Colonic mucosa (tissue), 4 donors: ENCODE data around the gene ZNF319. TPM values are rescaled to one million over a fixed set of nuclear protein-coding genes. Genes with fewer than 3 reads are reported as not detected.

Source experiments
- DNase-seq: peaks from one replicate; pipeline ENCODE4 v3.0.0-alpha.2; 2020
- H3K27ac ChIP-seq: fragments of 200-600 bp; one replicate; pipeline ENCODE4 v1.8.0; 2021
- H3K27me3 ChIP-seq: fragments of 200-600 bp; one replicate; pipeline ENCODE4 v1.8.0; 2021
- H3K36me3 ChIP-seq: fragments of 200-600 bp; one replicate; pipeline ENCODE4 v1.8.0; 2021
- H3K4me1 ChIP-seq: fragments of 200-600 bp; one replicate; pipeline ENCODE4 v1.8.0; 2021; ENCODE audit warnings: mild to moderate bottlenecking
- H3K4me3 ChIP-seq: fragments of 200-600 bp; one replicate; pipeline ENCODE4 v1.8.0; 2021
- H3K9ac ChIP-seq, 2 donors: one replicate each; pipeline ENCODE4 v1.7.0; 2013; ENCODE audit warnings: control low read depth in 2 of 2, low read depth in 2 of 2, low read length in 2 of 2
- H3K9me3 ChIP-seq: fragments of 200-600 bp; one replicate; pipeline ENCODE4 v1.8.0; 2021
- intact Hi-C: fragments of 100-400 bp; cut with DNase I; formaldehyde crosslinking; loops from one replicate; pipeline ENCODE4 v1.14.1; 2022
- total RNA-seq, 2 donors: library from RNA; stranded (reverse); fragmentation: NEBNext Ultra II Directional in 1 of 2; extraction: Animal tissue kit (Norgen Biotek cat#: 25700) in 1 of 2; gene quantifications; one replicate each; pipeline ENCODE4 v1.2.1, GENCODE V29; 2021
- TF ChIP-seq, protein P1 (sequence below): fragments of 200-600 bp; IDR thresholded peaks from one replicate; pipeline ENCODE4 v1.8.0; 2022; ENCODE audit warnings: antibody characterized with exemption, mild to moderate bottlenecking
- donor health status: healthy.
- donor health status: DM: no; HTN: no; CAD: no.
- donor health status: DM: no; HTN: no; CAD: no.

Gene ZNF319
- total RNA-seq, 2 donors from 2014 or later, result 3.5 to 5.3 TPM

DNA sequence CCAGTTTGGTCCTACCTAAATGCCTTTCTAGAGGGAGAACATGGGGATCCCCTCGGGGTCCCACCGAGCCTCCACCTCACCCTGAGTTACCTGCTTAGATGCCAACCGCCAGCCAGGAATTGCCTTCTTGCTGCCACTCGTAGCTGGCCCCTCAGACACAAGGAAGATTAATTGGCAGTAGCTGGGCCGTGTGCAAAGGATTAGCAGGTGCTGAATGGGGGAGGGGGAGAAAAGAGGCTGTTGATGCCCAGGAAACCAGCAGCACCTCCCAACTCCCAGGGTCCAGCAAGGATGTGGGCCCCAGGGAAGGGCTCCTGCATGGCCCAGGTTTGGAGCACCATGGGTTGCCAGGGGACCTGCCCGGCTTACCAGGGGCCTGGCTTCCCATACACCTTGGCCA lies 29.5 kb downstream of the ZNF319 start, which contains the start of gene CNGB1:
CNGB1 (minus strand) TSS at position 159 of the 400 bp plus-strand sequence. CDS start 3,842 bp downstream, outside the sequence.
- DNase-seq, result no peak
- Histone ChIP-seq H3K36me3 (no peaks in the 10 kb centered on the region), H3K27ac (no peak within 1 kb of the TSS), H3K9me3 (no peaks in the 10 kb centered on the region), H3K27me3 (no peaks in the 10 kb centered on the region), H3K4me1 (no peaks in the 10 kb centered on the region), H3K9ac (no peak within 1 kb of the TSS), H3K4me3 (no peak within 1 kb of the TSS)
- TF ChIP-seq, protein P1, sequence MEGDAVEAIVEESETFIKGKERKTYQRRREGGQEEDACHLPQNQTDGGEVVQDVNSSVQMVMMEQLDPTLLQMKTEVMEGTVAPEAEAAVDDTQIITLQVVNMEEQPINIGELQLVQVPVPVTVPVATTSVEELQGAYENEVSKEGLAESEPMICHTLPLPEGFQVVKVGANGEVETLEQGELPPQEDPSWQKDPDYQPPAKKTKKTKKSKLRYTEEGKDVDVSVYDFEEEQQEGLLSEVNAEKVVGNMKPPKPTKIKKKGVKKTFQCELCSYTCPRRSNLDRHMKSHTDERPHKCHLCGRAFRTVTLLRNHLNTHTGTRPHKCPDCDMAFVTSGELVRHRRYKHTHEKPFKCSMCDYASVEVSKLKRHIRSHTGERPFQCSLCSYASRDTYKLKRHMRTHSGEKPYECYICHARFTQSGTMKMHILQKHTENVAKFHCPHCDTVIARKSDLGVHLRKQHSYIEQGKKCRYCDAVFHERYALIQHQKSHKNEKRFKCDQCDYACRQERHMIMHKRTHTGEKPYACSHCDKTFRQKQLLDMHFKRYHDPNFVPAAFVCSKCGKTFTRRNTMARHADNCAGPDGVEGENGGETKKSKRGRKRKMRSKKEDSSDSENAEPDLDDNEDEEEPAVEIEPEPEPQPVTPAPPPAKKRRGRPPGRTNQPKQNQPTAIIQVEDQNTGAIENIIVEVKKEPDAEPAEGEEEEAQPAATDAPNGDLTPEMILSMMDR, result no peak
- intact Hi-C loops, result no loop called here

GRCh38 chr16:57970319-57970718 lies 30.2 kb downstream of the ZNF319 start:
- no peak for DNase-seq
- Histone ChIP-seq H3K4me1 (no peaks in the 10 kb centered on the region), H3K4me3 (no peak overlapping the region), H3K9ac (no peak overlapping the region), H3K27ac (no peak overlapping the region), H3K36me3 (no peaks in the 10 kb centered on the region), H3K9me3 (no peaks in the 10 kb centered on the region), H3K27me3 (no peaks in the 10 kb centered on the region)
- intact Hi-C loops, result no loop called here
- TF ChIP-seq, protein P1, result no peak

- Histone ChIP-seq H3K4me1 (no peaks in the 10 kb centered on the region), H3K4me3 (no peak overlapping the region), H3K9ac (no peak overlapping the region), H3K27me3 (no peaks in the 10 kb centered on the region), H3K9me3 (no peaks in the 10 kb centered on the region), H3K36me3 (no peaks in the 10 kb centered on the region), H3K27ac (no peak overlapping the region)
- TF ChIP-seq, protein P1, result no peak
- intact Hi-C loops, result no loop called here
- no peak for DNase-seq
These were observed 30.9 kb downstream of the ZNF319 start for GRCh38 chr16:57969451-57970123.

- Histone ChIP-seq H3K4me1 (no peaks in the 10 kb centered on the region), H3K4me3 (no peak overlapping the region), H3K36me3 (no peaks in the 10 kb centered on the region), H3K27ac (no peak overlapping the region), H3K27me3 (no peaks in the 10 kb centered on the region), H3K9me3 (no peaks in the 10 kb centered on the region), H3K9ac (no peak overlapping the region)
- intact Hi-C loops, result no loop called here
- no peak for DNase-seq
- TF ChIP-seq, protein P1, result no peak
These were observed 32.6 kb downstream of the ZNF319 start for GRCh38 chr16:57967916-57968315.

- TF ChIP-seq, protein P1, result no peak
- no peaks in the 10 kb centered on the region for H3K36me3 ChIP-seq
These were observed 33.5 kb downstream of the ZNF319 start for GRCh38 chr16:57966986-57967385.

More at GRCh38 chr16:57966986-57967385, 33.5 kb downstream of the ZNF319 start:
- Histone ChIP-seq H3K4me1 (no peaks in the 10 kb centered on the region), H3K27me3 (no peaks in the 10 kb centered on the region), H3K4me3 (no peak overlapping the region), H3K9ac (no peak overlapping the region), H3K27ac (no peak overlapping the region), H3K9me3 (no peaks in the 10 kb centered on the region)
- DNase-seq, result no peak
- intact Hi-C loops, result no loop called here
